ENCODE results near the gene PTPRZ1. TPM values are rescaled to one million over a fixed set of nuclear protein-coding genes. Genes with fewer than 3 reads are reported as not detected.

Gene PTPRZ1
- total and polyA plus RNA-seq, 2 donors (not counting 1 experiment from before 2014, with no cell fraction given), result not detected

- Histone ChIP-seq H3K9me3 (ENCODE audit: control extremely low read depth in 1 of 3, control insufficient read depth in 2 of 3, insufficient read depth in 1 of 3, low read length in 2 of 3) (no peaks in the 10 kb centered on the region), H4K20me1 (ENCODE audit: control insufficient read depth, insufficient read depth, low read length, poor library complexity, severe bottlenecking) (no peaks in the 10 kb centered on the region), H3K9ac (ENCODE audit: low read length) (no peak overlapping the region), H3K4me3 (ENCODE audit: control extremely low read depth in 1 of 5, extremely low read depth in 1 of 5, insufficient read depth in 1 of 5, low read depth in 2 of 5, low read length in 4 of 5) (no peak overlapping the region), H3K4me1 (ENCODE audit: control insufficient read depth in 2 of 2, insufficient read depth in 2 of 2, low read length in 2 of 2) (no peaks in the 10 kb centered on the region), H3K27ac (ENCODE audit: low read length in 2 of 2) (no peak overlapping the region), H3K79me2 (ENCODE audit: control insufficient read depth, insufficient read depth, low read length) (no peaks in the 10 kb centered on the region), H3K4me2 (replicated peaks; ENCODE audit: low read depth, low read length, poor library complexity, severe bottlenecking) (no peak overlapping the region), H3K36me3 (replicated peaks in 1 of 2; ENCODE audit: control extremely low read depth in 1 of 2, control insufficient read depth in 1 of 2, extremely low read depth in 1 of 2, insufficient read depth in 2 of 2, low read length in 1 of 2) (no peaks in the 10 kb centered on the region), H3K27me3 (replicated peaks in 1 of 4; ENCODE audit: control extremely low read depth in 1 of 4, control insufficient read depth in 3 of 4, insufficient read depth in 4 of 4, low read length in 3 of 4) (no peaks in the 10 kb centered on the region), H2AFZ (ENCODE audit: insufficient read depth, low read depth, low read length, poor library complexity, severe bottlenecking) (no peak overlapping the region)
- H3K9me3 Mint-ChIP-seq (ENCODE audit: insufficient read depth), result no peaks in the 10 kb centered on the region
- H3K4me3 Mint-ChIP-seq, result no peak overlapping the region
- intact Hi-C loops (cut with micrococcal nuclease), result no loop called here
- no peaks in the 10 kb centered on the region for H3K27me3 Mint-ChIP-seq
- TF ChIP-seq EZH2 (IDR thresholded peaks at IDR 0.05; ENCODE audit: borderline replicate concordance, insufficient read depth, low read depth, low read length, poor library complexity, severe bottlenecking) (no peak), CTCF (IDR thresholded peaks at IDR 0.05) (no peak)
- no peak overlapping the region for H3K27ac Mint-ChIP-seq
- whole genome bisulfite sequencing (ENCODE audit: insufficient coverage), result no CpG with 5 or more reads among the region's 2 CpGs
- ATAC-seq (ENCODE audit: low read depth) (no peak), DNase-seq (no peak)
- no peaks in the 10 kb centered on the region for H3K4me1 Mint-ChIP-seq
- CTCF ChIA-PET, result no interaction called here
- POLR2A ChIA-PET, result no interaction called here
Observed at GRCh38 chr7:121891731-121892130, 18.8 kb downstream of the PTPRZ1 start.

- Histone ChIP-seq H3K27me3 (replicated peaks in 1 of 4; ENCODE audit: control extremely low read depth in 1 of 4, control insufficient read depth in 3 of 4, insufficient read depth in 4 of 4, low read length in 3 of 4) (no peaks in the 10 kb centered on the region), H4K20me1 (ENCODE audit: control insufficient read depth, insufficient read depth, low read length, poor library complexity, severe bottlenecking) (no peaks in the 10 kb centered on the region), H3K4me3 (ENCODE audit: control extremely low read depth in 1 of 5, extremely low read depth in 1 of 5, insufficient read depth in 1 of 5, low read depth in 2 of 5, low read length in 4 of 5) (no peak overlapping the region), H2AFZ (ENCODE audit: insufficient read depth, low read depth, low read length, poor library complexity, severe bottlenecking) (no peak overlapping the region), H3K9me3 (ENCODE audit: control extremely low read depth in 1 of 3, control insufficient read depth in 2 of 3, insufficient read depth in 1 of 3, low read length in 2 of 3) (no peaks in the 10 kb centered on the region), H3K27ac (ENCODE audit: low read length in 2 of 2) (no peak overlapping the region), H3K4me2 (replicated peaks; ENCODE audit: low read depth, low read length, poor library complexity, severe bottlenecking) (no peak overlapping the region), H3K4me1 (ENCODE audit: control insufficient read depth in 2 of 2, insufficient read depth in 2 of 2, low read length in 2 of 2) (no peaks in the 10 kb centered on the region), H3K9ac (ENCODE audit: low read length) (no peak overlapping the region), H3K36me3 (replicated peaks in 1 of 2; ENCODE audit: control extremely low read depth in 1 of 2, control insufficient read depth in 1 of 2, extremely low read depth in 1 of 2, insufficient read depth in 2 of 2, low read length in 1 of 2) (no peaks in the 10 kb centered on the region), H3K79me2 (ENCODE audit: control insufficient read depth, insufficient read depth, low read length) (no peaks in the 10 kb centered on the region)
- Mint-ChIP-seq H3K27me3 (no peaks in the 10 kb centered on the region), H3K27ac (no peak overlapping the region), H3K9me3 (ENCODE audit: insufficient read depth) (no peaks in the 10 kb centered on the region), H3K4me3 (no peak overlapping the region), H3K4me1 (no peaks in the 10 kb centered on the region)
- TF ChIP-seq EZH2 (IDR thresholded peaks at IDR 0.05; ENCODE audit: borderline replicate concordance, insufficient read depth, low read depth, low read length, poor library complexity, severe bottlenecking) (no peak), CTCF (IDR thresholded peaks at IDR 0.05) (no peak)
- ChIA-PET CTCF (no interaction called here), POLR2A (no interaction called here)
- intact Hi-C loops (cut with micrococcal nuclease), result no loop called here
- no CpG with 5 or more reads among the region's 2 CpGs for WGBS (ENCODE audit: insufficient coverage)
- no peak for DNase-seq
- no peak for ATAC-seq (ENCODE audit: low read depth)
Observed at GRCh38 chr7:121901026-121901425, 28.1 kb downstream of the PTPRZ1 start.

All from B cell (primary cell).